HT1080 (cell line): ENCODE data around the gene GIT2. TPM values are rescaled to one million over a fixed set of nuclear protein-coding genes. Genes with fewer than 3 reads are reported as not detected.
"Not testable (repeated sequence)": the region's sequence is repeated elsewhere in the genome, so short reads cannot be mapped to it uniquely, and the experiment has no call there.

Experiments used
- DNase-seq: peaks from one replicate; pipeline ENCODE4 v3.0.0-alpha.2; 2015; ENCODE audit warnings: low read depth
- total RNA-seq: library from RNA; depleted of rRNA; stranded (reverse); fragments of >200 nt; shearing (Covaris generic); gene quantifications from 2 replicates; pipeline ENCODE4 v1.2.3, GENCODE V29; 2014

The GIT2 gene
- total RNA-seq, 1 experiment from 2014 or later = 25.0 TPM

DNA sequence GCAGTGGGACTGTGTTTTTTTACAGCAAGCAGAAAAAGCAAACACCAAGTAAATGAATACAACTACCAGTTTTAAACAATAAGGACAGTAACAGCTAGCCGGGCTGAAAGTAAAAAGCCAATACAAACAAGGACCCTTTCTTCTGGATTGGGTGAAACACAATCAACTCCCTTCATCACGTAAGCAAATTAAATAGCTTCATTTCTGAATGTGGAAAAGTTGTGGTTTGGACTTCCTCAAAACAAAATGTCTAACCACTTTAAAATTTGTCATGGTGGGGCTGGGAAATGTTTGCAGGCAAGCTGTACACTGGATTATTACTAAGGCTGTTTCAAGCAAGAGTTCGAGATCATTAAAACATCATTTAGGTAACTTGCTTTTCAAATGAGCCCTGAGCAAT lies 48.6 kb downstream of the GIT2 start:
- DNase-seq = peak; percentile 30

DNA sequence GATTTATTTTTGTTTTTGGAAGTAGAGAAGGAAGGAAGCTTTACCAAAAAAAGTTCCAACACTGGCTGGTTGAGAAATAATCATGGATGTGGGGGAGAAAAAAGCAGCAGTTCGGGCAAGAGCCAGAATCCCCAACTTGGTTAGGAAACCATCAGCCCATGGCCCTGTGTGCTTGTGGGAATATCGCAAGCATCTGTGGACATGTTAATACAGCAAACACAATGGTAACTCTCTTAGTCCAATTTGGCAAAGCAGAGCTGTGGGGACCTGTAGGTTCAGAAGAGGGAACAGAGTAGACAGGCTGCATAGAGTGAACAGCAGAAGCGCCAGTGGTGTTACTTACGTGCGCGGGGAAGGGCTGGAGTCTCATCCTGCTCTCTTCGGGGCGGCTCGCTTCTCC lies 49.3 kb downstream of the GIT2 start:
- no peak for DNase-seq

DNA sequence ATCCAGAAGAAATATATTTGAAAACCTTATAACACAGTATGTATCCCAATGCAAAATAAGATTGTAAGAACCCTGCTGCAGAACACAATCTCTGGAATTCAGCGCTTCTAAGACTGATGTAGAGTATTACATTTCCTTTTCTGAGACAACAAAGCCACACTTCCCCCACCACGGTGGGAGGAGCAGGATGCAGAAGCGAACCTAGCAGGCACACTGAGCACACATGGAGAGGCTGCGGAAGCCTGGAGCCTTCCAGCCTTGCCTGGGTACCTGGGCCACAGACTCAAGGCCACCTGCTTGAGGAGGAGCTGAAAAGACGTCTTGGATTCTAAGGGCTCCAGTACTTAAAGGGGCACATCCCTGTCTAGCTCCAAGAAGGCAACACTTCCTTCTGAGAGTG lies 49.7 kb downstream of the GIT2 start:
- DNase-seq = no peak

GRCh38 chr12:109944561-109945359 lies 51.4 kb downstream of the GIT2 start:
- DNase-seq = no peak

DNA sequence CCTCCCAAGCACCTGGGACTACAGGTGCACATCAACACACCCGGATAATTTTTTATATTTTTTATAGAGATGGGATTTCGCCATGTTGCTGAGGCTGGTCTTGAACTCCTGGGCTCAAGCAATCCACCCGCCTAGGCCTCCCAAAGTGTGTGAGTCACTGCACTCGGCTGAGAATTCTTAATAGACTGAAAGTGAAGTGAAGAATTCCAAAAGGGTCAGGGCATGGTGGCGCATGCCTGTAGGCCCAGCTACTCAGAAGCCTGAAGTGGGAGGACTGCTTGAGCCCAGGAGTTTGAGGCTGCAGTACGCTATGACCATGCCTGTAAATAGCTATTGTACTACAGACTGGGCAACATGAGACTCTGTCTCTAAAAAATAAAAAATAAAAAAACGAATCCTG lies 52.4 kb downstream of the GIT2 start:
- no peak for DNase-seq

DNA sequence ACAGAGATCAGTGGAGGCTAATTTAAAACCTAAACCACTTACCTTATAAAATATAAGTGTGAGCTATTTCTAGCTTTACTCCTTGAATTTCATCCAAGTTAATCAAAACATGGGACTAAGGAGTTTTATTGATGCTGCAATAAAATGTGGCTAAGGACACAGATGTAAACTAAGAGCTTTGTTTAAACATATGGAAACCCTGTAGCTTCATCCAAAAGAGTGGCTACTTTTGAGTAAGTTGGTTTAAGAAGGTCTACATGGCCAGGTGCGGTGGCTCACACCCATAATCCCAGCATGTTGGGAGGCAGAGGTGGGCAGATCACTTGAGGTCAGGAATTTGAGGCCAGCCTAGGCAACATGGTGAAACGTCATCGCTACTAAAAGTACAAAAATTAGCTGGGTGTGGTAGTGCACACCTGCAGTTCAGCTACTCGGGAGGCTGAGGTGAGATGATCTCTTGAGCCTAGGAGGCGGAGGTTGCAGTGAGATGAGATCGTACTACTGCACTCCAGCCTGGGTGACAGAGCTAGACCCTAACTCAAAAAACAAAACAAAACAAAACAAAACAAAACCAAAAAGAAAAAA lies 55.7 kb downstream of the GIT2 start:
- no peak for DNase-seq

DNA sequence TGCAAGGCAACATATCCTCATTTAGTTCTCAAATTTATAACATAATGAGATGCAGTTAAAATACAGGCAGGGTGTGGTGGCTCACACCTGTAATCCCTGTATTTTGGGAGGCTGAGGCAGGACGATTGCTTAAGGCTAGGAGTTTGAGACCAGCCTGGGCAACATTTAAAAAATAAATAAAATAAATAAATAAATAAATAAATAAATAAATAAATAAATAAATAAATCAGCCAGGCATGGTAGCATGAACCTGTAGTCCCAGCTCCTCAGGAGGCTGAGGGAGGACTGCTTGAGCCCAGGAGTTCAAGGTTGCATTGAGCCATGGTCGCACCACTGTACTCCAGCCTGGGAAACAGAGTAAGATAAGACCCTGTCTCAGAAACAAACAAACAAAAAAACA lies 56.7 kb downstream of the GIT2 start:
- DNase-seq = no peak

GRCh38 chr12:109938947-109939346 lies 57.2 kb downstream of the GIT2 start:
- DNase-seq = no peak

DNA sequence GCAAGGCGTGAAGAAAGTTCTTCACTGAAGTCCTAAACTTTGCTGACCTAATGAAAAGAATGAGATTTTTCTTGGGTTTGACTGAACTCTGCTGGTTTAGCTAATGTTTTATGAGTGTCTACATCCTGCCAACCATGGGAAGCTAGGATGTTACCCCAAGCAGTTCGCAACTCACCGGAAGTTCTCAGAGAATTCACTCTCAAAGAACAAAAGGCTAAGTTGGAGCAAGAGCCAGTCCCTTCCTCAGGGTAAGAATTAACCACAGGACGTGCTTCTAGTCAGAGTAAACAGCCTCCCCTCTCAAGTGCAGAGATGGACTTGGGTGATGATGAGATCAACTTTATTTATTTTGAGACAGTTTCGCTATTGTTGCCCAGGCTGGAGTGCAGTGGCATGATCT lies 58.8 kb downstream of the GIT2 start:
- no peak for DNase-seq

GRCh38 chr12:109934026-109934425 lies 62.1 kb downstream of the GIT2 start:
- no peak for DNase-seq

- DNase-seq = no peak
These were observed 63.2 kb downstream of the GIT2 start for GRCh38 chr12:109932878-109933503.

- DNase-seq = no peak
These were observed 65.0 kb downstream of the GIT2 start for GRCh38 chr12:109931143-109931542.

GRCh38 chr12:109930028-109930800 lies 66.0 kb downstream of the GIT2 start:
- DNase-seq = no peak

DNA sequence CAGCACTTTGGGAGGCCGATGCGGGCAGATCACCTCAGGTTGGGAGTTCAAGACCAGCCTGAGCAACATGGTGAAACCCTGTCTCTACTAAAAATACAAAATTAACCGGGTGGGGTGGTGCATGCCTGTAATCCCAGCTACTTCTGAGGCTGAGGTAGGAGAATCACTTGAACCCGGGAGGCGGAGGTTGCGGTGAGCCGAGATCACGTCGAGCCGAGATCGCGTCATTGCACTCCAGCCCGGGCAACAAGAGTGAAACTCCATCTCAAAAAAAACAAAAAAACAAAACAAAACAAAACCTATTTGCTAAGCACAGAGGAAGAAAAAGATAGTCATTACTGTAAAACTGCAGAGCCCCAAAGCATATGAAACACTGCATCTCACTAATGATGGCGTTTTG lies 66.8 kb downstream of the GIT2 start:
- not testable (repeated sequence) for DNase-seq

DNA sequence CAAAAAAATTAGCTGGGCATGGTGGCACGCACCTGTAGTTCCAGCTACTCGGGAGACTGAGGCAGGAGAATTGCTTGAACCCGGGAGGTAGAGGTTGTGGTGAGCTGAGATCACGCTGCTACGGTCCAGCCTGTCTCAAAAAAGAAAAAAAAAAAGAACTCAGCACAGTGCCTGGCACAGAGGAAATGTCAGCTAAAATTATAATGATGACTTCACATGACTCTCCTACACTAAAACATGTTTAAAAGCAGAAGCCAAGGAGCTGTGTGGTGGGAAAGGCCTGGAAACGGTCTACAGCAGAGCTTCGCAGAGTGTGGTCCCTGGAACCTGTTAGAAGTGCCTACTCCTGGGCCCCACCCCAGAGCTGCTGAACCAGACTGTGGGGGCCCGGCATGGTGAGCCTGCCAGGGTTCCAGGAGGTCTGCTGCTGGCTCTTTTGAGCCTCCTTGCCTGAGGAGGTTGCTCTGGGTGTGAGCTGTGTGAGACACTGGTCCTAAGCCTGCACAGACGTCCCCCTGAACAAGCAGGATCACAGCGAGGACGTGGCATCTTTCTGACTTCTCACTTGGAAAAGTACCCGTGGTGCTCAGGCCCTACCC lies 68.0 kb downstream of the GIT2 start:
- no peak for DNase-seq

DNA sequence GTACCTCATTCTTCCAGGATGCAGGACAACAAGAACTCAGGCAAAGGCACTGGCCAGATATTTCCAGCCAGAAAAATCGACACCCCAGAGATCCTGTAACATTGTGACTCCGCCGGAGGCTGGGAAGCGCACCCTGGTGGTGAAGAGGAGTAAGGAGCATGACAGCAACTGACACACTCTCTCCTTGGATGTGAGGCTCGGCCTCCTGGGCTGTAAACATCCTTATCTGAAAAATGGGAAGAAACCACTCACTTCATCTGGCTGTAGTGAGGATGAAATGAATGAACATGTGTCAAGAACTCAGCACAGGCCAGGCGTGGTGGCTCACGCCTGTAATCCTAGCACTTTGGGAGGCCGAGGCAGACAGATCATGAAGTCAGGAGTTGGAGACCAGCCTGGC lies 68.5 kb downstream of the GIT2 start:
- peak; percentile 34 for DNase-seq

GRCh38 chr12:109926488-109927210 lies 69.5 kb downstream of the GIT2 start:
- no peak for DNase-seq

DNA sequence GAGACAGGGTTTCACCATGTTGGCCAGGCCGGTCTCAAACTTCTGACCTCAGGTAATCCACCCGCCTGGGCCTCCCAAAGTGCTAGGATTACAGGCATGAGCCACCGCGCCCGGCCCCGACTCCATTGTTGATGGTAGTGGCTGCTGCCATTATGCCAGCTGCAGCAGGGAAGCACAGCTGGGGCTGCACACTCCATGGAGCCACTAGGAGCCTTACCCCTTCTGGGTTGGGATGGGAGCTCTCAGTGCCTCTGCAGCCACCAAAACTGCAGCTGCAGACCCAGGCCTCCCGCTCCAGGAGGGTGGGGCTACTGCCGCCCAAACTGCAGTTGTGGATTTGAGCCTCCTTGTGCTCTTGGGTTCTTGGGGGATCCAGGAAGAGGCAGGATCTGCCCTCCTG lies 70.2 kb downstream of the GIT2 start:
- no peak for DNase-seq

DNA sequence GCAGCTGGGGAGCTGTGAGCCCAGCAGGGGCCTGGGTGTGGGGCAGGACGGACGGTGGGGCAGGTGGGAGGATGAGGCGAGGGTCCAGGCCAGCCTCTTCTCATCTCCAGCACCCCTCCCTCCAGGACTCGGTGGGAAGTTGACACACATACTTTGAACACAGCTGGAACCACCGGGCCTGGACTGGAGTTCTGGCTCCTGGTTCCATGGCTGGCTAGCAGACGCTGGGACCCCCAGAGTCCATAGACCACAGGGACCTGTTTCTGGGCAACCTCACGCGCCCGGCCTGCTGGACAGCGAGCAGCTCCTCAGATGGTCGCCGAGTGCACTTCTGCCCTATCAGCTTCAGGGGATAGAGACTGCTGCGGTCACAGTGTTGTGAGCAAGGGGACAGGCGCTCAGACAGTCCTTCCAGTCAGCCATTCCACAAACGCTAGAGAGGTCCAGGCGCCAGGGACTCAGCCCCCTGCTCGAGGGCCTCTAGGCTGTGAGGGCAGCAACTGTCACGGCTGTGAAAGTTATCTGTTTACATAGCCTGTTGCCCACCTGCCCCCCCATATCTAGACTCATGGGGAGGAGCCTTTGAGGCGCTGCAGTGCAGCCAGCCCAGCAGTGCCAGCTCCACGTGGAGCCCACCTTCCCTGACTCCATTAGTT lies 70.9 kb downstream of the GIT2 start:
- DNase-seq = no peak

DNA sequence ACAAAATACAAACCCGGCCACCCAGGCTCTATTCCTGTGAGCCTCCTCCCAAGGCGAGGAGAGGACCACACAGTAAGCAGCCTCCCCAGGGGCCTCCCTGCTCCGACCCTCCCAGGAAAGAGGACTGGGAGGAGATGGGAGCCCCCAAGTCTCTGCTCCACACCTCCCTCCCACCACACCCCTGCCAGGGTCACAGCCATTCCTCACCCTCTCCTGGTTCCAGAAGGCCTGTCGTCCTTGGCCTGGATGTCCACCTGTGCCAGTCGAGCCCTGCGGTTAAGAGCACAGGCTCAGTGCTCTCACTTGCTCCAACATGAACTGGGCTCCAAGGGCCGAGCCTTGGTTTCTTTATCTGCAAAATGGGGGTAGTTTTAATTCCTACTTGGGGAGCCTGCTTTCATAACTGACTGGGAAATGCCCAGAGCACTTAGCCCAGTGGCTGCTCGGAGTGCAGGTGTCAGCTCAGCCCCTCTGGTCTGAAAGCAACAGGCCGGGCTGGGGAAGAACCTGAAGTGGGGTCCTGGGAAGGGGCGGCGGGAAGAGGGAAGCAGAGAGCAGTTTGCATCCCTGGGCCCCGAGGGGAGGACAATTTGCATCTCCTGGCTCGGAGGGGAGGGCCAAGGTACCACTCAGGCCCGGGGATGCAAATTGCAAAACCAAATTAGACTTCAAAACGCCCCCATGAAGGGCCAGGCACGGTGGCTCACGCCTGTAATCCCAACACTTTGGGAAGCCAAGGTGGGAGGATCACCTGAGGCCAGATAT lies 72.5 kb downstream of the GIT2 start:
- DNase-seq = no peak
